ENCODE results near the gene PGM1.

GRCh38 chr1:63593303-63593885 is at the start of gene PGM1:
- TF ChIP-seq EZH2 (IDR thresholded peaks at IDR 0.05; ENCODE audit: insufficient read depth, poor library complexity, severe bottlenecking) = no peak
- TF ChIP-seq EZH2phosphoT487 (IDR thresholded peaks at IDR 0.05; ENCODE audit: insufficient read depth, low read depth) = no peak
